Erythroblast (primary cell): ENCODE measurements around the gene SETD1B.

Source experiments
- GATA1 ChIP-seq: IDR thresholded peaks from 2 replicates; pipeline ENCODE4 v1.6.1; 2011; ENCODE audit warnings: low read depth, mild to moderate bottlenecking, control low read depth, low read length, moderate library complexity
- POLR2A ChIP-seq: IDR thresholded peaks from 2 replicates; pipeline ENCODE4 v1.6.1; 2011; ENCODE audit warnings: mild to moderate bottlenecking, low read length

DNA sequence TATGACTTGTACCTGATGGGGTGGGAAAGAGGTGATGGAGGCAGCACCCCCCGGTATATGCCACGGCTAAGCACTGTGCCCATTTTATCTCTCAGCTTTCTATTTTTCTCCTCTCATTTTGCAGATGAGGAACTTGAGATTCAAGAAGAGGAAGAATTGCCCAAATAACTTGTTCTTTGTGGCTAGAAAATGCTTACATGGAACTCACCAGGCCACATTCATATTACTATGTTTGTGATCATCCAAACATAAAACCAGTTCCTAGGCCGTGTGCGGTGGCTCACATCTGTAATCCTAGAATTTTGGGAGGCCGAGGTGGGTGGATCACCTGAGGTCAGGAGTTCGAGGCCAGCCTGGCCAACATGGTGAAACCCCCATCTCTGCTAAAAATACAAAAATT is 70.3 kb downstream of the SETD1B start:
- no peak for TF ChIP-seq POLR2A
- no peak for TF ChIP-seq GATA1
